ENCODE data around the gene IL34. TPM values are rescaled to one million over a fixed set of nuclear protein-coding genes. Genes with fewer than 3 reads are reported as not detected.

IL34 gene
- total RNA-seq, 1 donor from 2014 or later: not detected

DNA sequence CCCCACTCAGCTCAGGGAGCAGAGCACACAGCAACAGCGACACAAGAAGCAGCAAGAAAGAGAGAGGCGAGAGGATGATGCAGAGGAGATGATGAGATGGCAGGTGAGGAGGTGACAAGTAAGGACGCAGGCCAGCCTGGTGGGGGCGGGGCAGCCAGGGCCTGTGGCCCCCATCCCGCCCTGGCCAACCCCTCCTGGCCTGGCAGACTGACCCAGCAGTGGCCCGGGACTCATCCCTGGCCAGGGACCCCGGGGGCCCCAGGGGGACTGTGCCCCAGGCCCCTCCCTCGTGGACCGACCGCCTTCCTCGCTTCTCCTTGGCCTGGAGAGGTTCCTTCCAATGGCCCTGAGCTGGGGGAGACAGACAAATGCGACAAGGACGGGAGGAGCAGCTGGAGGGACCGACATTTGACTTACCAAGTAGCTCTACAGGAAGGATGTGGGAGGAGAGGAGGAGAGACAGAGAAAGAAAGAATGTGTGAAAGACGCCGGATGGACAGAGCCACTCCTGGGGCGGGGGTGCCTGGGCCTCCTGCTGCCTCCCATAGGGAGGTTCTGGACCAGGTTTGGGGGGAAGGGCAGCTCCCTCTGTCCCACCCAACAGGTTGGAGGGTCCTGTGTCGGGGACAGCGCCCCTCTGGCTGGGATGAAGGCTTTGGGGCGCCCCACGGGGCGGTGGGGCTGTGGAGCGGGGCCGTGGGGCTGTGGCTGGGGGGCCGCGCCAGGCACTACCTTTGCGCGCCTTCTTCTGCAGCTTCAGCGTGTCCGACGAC, 32.7 kb downstream of the IL34 start:
- Histone ChIP-seq H3K27ac (no peak overlapping the region), H3K9ac (no peak overlapping the region), H3K9me3 (ENCODE audit: low read depth) (no peaks in the 10 kb centered on the region), H3K4me2 (no peak overlapping the region), H2AFZ (replicated peaks) (no peak overlapping the region), H3K4me1 (no peaks in the 10 kb centered on the region), H3F3A (ENCODE audit: low read depth) (no peaks in the 10 kb centered on the region), H3K79me2 (ENCODE audit: low read depth) (no peaks in the 10 kb centered on the region), H3K4me3 (no peak overlapping the region), H3K36me3 (no peaks in the 10 kb centered on the region), H4K20me1 (ENCODE audit: low read depth) (peaks cover 39% of the 10 kb centered on the region), H3K27me3 (no peaks in the 10 kb centered on the region)
- Mint-ChIP-seq H3K27ac (no peak overlapping the region), H3K9me3 (no peaks in the 10 kb centered on the region), H3K36me3 (peaks cover 8% of the 10 kb centered on the region), H3K27me3 (ENCODE audit: insufficient read depth, low read depth) (no peaks in the 10 kb centered on the region), H3K4me1 (peaks cover 9% of the 10 kb centered on the region), H3K4me3 (no peak overlapping the region)
- DNase-seq (ENCODE audit: low spot score): no peak
- TF ChIP-seq EZH2phosphoT487 (IDR thresholded peaks at IDR 0.05): no peak
- TF ChIP-seq CTCF (IDR thresholded peaks at IDR 0.05): no peak
- TF ChIP-seq EZH2 (IDR thresholded peaks at IDR 0.05): no peak

- H3K27ac Mint-ChIP-seq: no peak overlapping the region
- H3K9me3 ChIP-seq (ENCODE audit: low read depth): no peaks in the 10 kb centered on the region
- peak overlapping the region; percentile 58 for H3K4me2 ChIP-seq
- H3F3A ChIP-seq (ENCODE audit: low read depth): no peaks in the 10 kb centered on the region
- H3K36me3 ChIP-seq: no peaks in the 10 kb centered on the region
- H3K27me3 ChIP-seq: peaks cover 5% of the 10 kb centered on the region
- peaks cover 45% of the 10 kb centered on the region for H4K20me1 ChIP-seq (ENCODE audit: low read depth)
- no peaks in the 10 kb centered on the region for H3K4me1 ChIP-seq
- peaks cover 9% of the 10 kb centered on the region for H3K4me1 Mint-ChIP-seq
- peaks cover 4% of the 10 kb centered on the region for H3K79me2 ChIP-seq (ENCODE audit: low read depth)
- no peak overlapping the region for H3K4me3 ChIP-seq
- no peaks in the 10 kb centered on the region for H3K9me3 Mint-ChIP-seq
- H3K4me3 Mint-ChIP-seq: no peak overlapping the region
- no peaks in the 10 kb centered on the region for H3K27me3 Mint-ChIP-seq (ENCODE audit: insufficient read depth, low read depth)
- TF ChIP-seq CTCF (IDR thresholded peaks at IDR 0.05) (peak; percentile 65), EZH2phosphoT487 (IDR thresholded peaks at IDR 0.05) (no peak)
- H3K9ac ChIP-seq: no peak overlapping the region
- DNase-seq (ENCODE audit: low spot score): peak; percentile 80
- H2AFZ ChIP-seq (replicated peaks): no peak overlapping the region
- peaks cover 5% of the 10 kb centered on the region for H3K36me3 Mint-ChIP-seq
- no peak overlapping the region for H3K27ac ChIP-seq
Observed at GRCh38 chr16:70679671-70680494, 33.5 kb downstream of the IL34 start.

GRCh38 chr16:70680495-70681381, 34.4 kb downstream of the IL34 start:
- Mint-ChIP-seq H3K4me1 (peaks cover 9% of the 10 kb centered on the region), H3K4me3 (no peak overlapping the region), H3K27me3 (ENCODE audit: insufficient read depth, low read depth) (no peaks in the 10 kb centered on the region), H3K9me3 (no peaks in the 10 kb centered on the region), H3K27ac (no peak overlapping the region), H3K36me3 (peaks cover 2% of the 10 kb centered on the region)
- peaks cover 10% of the 10 kb centered on the region for H3K27me3 ChIP-seq
- TF ChIP-seq CTCF (IDR thresholded peaks at IDR 0.05) (no peak), EZH2 (IDR thresholded peaks at IDR 0.05) (no peak), EZH2phosphoT487 (IDR thresholded peaks at IDR 0.05) (no peak)
- H3K36me3 ChIP-seq: no peaks in the 10 kb centered on the region
- no peak overlapping the region for H3K27ac ChIP-seq
- H3K4me1 ChIP-seq: no peaks in the 10 kb centered on the region
- DNase-seq (ENCODE audit: low spot score): no peak
- H3K9me3 ChIP-seq (ENCODE audit: low read depth): no peaks in the 10 kb centered on the region
- no peak overlapping the region for H2AFZ ChIP-seq (replicated peaks)
- H3K9ac ChIP-seq: no peak overlapping the region
- H3F3A ChIP-seq (ENCODE audit: low read depth): no peaks in the 10 kb centered on the region
- H3K79me2 ChIP-seq (ENCODE audit: low read depth): peaks cover 10% of the 10 kb centered on the region
- H3K4me3 ChIP-seq: no peak overlapping the region
- H3K4me2 ChIP-seq: peak overlapping the region; percentile 58
- peaks cover 50% of the 10 kb centered on the region for H4K20me1 ChIP-seq (ENCODE audit: low read depth)

Data from neural progenitor cell (in vitro differentiated cells).